Sigmoid colon (tissue), 4 donors: ENCODE results near the gene SLC39A9.

ENCODE experiments used
- EP300 ChIP-seq, 4 donors: sonication (generic); formaldehyde crosslinking; IDR thresholded peaks; one replicate each; pipeline ENCODE4 v1.6.1; 2017; ENCODE audit warnings: antibody characterized with exemption in 4 of 4
- POLR2A ChIP-seq, 2 donors: fragments of 450-650 bp; IDR thresholded peaks; one replicate each; pipeline ENCODE4 v1.6.1; 2016; ENCODE audit warnings: antibody characterized with exemption in 2 of 2, mild to moderate bottlenecking in 2 of 2, moderate library complexity in 2 of 2
- POLR2AphosphoS5 ChIP-seq, 4 donors: sonication (generic); formaldehyde crosslinking; IDR thresholded peaks; one replicate each; pipeline ENCODE4 v1.6.1; 2017; ENCODE audit warnings: antibody characterized with exemption in 4 of 4
- TF ChIP-seq, protein P1 (sequence below), 4 experiments: fragments of 450-650 bp in 3 of 4; fragments of 200-600 bp in 1 of 4; IDR thresholded peaks; one replicate each; pipeline ENCODE4 v1.5.1; 2016 to 2019; ENCODE audit warnings: antibody characterized with exemption in 4 of 4, mild to moderate bottlenecking in 3 of 4, moderate library complexity in 2 of 4

DNA sequence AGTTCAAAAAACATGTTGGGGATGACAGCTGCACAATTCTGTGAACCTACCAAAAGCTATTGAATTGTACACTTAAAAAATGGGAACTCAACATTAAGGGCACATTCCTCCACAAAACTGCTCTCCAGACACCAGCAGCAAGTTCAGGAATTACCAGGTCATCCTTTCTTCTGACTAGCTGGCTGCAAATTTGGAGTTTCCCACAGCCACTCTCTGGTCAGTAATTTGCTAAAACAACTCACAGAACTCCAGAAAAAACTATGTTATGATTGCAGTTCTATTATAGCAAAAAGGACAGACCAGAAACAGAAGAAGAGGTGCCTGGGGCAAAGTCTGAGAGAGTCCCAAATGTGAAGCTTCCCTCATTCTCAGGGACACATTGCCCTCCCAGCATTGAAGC lies 65.9 kb downstream of the SLC39A9 start:
- no peak for TF ChIP-seq POLR2AphosphoS5 (IDR thresholded peaks at IDR 0.05)
- TF ChIP-seq, protein P1, sequence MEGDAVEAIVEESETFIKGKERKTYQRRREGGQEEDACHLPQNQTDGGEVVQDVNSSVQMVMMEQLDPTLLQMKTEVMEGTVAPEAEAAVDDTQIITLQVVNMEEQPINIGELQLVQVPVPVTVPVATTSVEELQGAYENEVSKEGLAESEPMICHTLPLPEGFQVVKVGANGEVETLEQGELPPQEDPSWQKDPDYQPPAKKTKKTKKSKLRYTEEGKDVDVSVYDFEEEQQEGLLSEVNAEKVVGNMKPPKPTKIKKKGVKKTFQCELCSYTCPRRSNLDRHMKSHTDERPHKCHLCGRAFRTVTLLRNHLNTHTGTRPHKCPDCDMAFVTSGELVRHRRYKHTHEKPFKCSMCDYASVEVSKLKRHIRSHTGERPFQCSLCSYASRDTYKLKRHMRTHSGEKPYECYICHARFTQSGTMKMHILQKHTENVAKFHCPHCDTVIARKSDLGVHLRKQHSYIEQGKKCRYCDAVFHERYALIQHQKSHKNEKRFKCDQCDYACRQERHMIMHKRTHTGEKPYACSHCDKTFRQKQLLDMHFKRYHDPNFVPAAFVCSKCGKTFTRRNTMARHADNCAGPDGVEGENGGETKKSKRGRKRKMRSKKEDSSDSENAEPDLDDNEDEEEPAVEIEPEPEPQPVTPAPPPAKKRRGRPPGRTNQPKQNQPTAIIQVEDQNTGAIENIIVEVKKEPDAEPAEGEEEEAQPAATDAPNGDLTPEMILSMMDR (IDR thresholded peaks at IDR 0.05), result no peak
- TF ChIP-seq EP300 (IDR thresholded peaks at IDR 0.05), result no peak
- TF ChIP-seq POLR2A (IDR thresholded peaks at IDR 0.05), result no peak
